ENCODE data around the gene ERCC6. TPM values are rescaled to one million over a fixed set of nuclear protein-coding genes. Genes with fewer than 3 reads are reported as not detected.

ERCC6 gene
- 33.5 TPM for total RNA-seq

- DNase-seq (ENCODE audit: low spot score) (peak; percentile 99), ATAC-seq (peak; percentile 100)
- intact Hi-C loops (cut with DNase I) = no loop called here
These were observed at the start of gene ERCC6 for GRCh38 chr10:49538381-49539319. Gene ERCC6, minus strand, starts transcription at chr10:49539121.

GRCh38 chr10:49587981-49588380 lies 49.1 kb upstream of the ERCC6 start:
- intact Hi-C loops (cut with DNase I) = no loop called here
- no peak for ATAC-seq
- DNase-seq (ENCODE audit: low spot score) = no peak

- intact Hi-C loops (cut with DNase I) = no loop called here
- ATAC-seq = no peak
- DNase-seq (ENCODE audit: low spot score) = no peak
These were observed 46.5 kb upstream of the ERCC6 start for GRCh38 chr10:49585387-49585786.

- intact Hi-C loops (cut with DNase I) = no loop called here
- DNase-seq (ENCODE audit: low spot score) = no peak
- no peak for ATAC-seq
These were observed 40.7 kb upstream of the ERCC6 start for GRCh38 chr10:49579621-49580020.

- intact Hi-C loops (cut with DNase I) = no loop called here
- ATAC-seq (no peak), DNase-seq (ENCODE audit: low spot score) (no peak)
These were observed 39.5 kb upstream of the ERCC6 start for GRCh38 chr10:49578392-49578791.

GRCh38 chr10:49577182-49577925 lies 38.4 kb upstream of the ERCC6 start:
- DNase-seq (ENCODE audit: low spot score) (no peak), ATAC-seq (no peak)
- intact Hi-C loops (cut with DNase I) = no loop called here

GRCh38 chr10:49575489-49576072 lies 36.7 kb upstream of the ERCC6 start:
- intact Hi-C loops (cut with DNase I) = no loop called here
- DNase-seq (ENCODE audit: low spot score) = no peak
- ATAC-seq = no peak

- ATAC-seq (no peak), DNase-seq (ENCODE audit: low spot score) (no peak)
- intact Hi-C loops (cut with DNase I) = no loop called here
These were observed 33.7 kb upstream of the ERCC6 start for GRCh38 chr10:49572594-49573114.

- intact Hi-C loops (cut with DNase I) = no loop called here
- no peak for DNase-seq (ENCODE audit: low spot score)
- ATAC-seq = no peak
These were observed 32.5 kb upstream of the ERCC6 start for GRCh38 chr10:49571388-49571787.

GRCh38 chr10:49569031-49569631 lies 30.2 kb upstream of the ERCC6 start:
- ATAC-seq (peak; percentile 86), DNase-seq (ENCODE audit: low spot score) (no peak)
- intact Hi-C loops (cut with DNase I) = no loop called here

- DNase-seq (ENCODE audit: low spot score) = no peak
- intact Hi-C loops (cut with DNase I) = no loop called here
- ATAC-seq = peak; percentile 93
These were observed 29.3 kb upstream of the ERCC6 start for GRCh38 chr10:49568235-49568634.

GRCh38 chr10:49567810-49568209 lies 28.9 kb upstream of the ERCC6 start:
- intact Hi-C loops (cut with DNase I) = no loop called here
- DNase-seq (ENCODE audit: low spot score) (no peak), ATAC-seq (no peak)

GRCh38 chr10:49564461-49565009 lies 25.6 kb upstream of the ERCC6 start:
- intact Hi-C loops (cut with DNase I) = no loop called here
- no peak for DNase-seq (ENCODE audit: low spot score)
- no peak for ATAC-seq

- intact Hi-C loops (cut with DNase I) = no loop called here
- DNase-seq (ENCODE audit: low spot score) (no peak), ATAC-seq (no peak)
These were observed 24.0 kb upstream of the ERCC6 start for GRCh38 chr10:49562893-49563292.

- DNase-seq (ENCODE audit: low spot score) (no peak), ATAC-seq (no peak)
- intact Hi-C loops (cut with DNase I) = no loop called here
These were observed 21.6 kb upstream of the ERCC6 start for GRCh38 chr10:49560526-49560925.

- ATAC-seq (no peak), DNase-seq (ENCODE audit: low spot score) (no peak)
- intact Hi-C loops (cut with DNase I) = no loop called here
These were observed 20.6 kb upstream of the ERCC6 start for GRCh38 chr10:49559476-49559875.

- intact Hi-C loops (cut with DNase I) = no loop called here
- no peak for ATAC-seq
- no peak for DNase-seq (ENCODE audit: low spot score)
These were observed 19.3 kb upstream of the ERCC6 start for GRCh38 chr10:49558190-49558589.

- ATAC-seq (no peak), DNase-seq (ENCODE audit: low spot score) (no peak)
- intact Hi-C loops (cut with DNase I) = no loop called here
These were observed 18.8 kb upstream of the ERCC6 start for GRCh38 chr10:49557681-49558080.

- no peak for DNase-seq (ENCODE audit: low spot score)
- no peak for ATAC-seq
These were observed 17.8 kb upstream of the ERCC6 start for GRCh38 chr10:49556723-49557122.

More at GRCh38 chr10:49556723-49557122, 17.8 kb upstream of the ERCC6 start:
- intact Hi-C loops (cut with DNase I) = no loop called here

Measured in sciatic nerve (tissue), 2 donors.